Fibroblast of lung (primary cell): ENCODE measurements around the gene CYTH1. TPM values are rescaled to one million over a fixed set of nuclear protein-coding genes. Genes with fewer than 3 reads are reported as not detected.

ENCODE experiments used
- DNase-seq, 2 donors: peaks; one replicate each; pipeline versions ENCODE4 v3.0.0 to v3.0.0-alpha.2; 2010; ENCODE audit warnings: low read depth in 2 of 2
- H2AFZ ChIP-seq: 2 replicates; pipeline ENCODE4 v1.5.1; 2012; ENCODE audit warnings: low read length, control low read depth, inconsistent platforms
- H3K27ac ChIP-seq: 2 replicates; pipeline ENCODE4 v1.5.1; 2011; ENCODE audit warnings: low read length, control low read depth; ENCODE audit not compliant: insufficient read depth
- H3K27me3 ChIP-seq: 2 replicates; pipeline ENCODE4 v1.5.1; 2011; ENCODE audit warnings: mild to moderate bottlenecking, low read length; ENCODE audit not compliant: control insufficient read depth, insufficient read depth
- H3K36me3 ChIP-seq: 2 replicates; pipeline ENCODE4 v1.5.1; 2011; ENCODE audit warnings: low read length; ENCODE audit not compliant: control insufficient read depth, insufficient read depth
- H3K4me1 ChIP-seq: 2 replicates; pipeline ENCODE4 v1.5.1; 2011; ENCODE audit warnings: low read length; ENCODE audit not compliant: control insufficient read depth, insufficient read depth; ENCODE audit errors: extremely low read depth
- H3K4me2 ChIP-seq: 2 replicates; pipeline ENCODE4 v1.5.1; 2011; ENCODE audit warnings: low read length, control low read depth; ENCODE audit not compliant: insufficient read depth; ENCODE audit errors: extremely low read depth
- H3K4me3 ChIP-seq, 4 experiments: fragments of 200-600 bp in 1 of 4; sonication (generic) in 1 of 4; replicated peaks in 1 of 4; 2 replicates each; pipeline ENCODE4 v1.5.1; 2011 to 2016; ENCODE audit warnings: low read length in 4 of 4, low read depth in 3 of 4, mild to moderate bottlenecking in 3 of 4, control low read depth in 2 of 4, inconsistent platforms in 1 of 4, mixed read lengths in 1 of 4; ENCODE audit not compliant: insufficient read depth in 1 of 4; ENCODE audit errors: control extremely low read depth in 1 of 4
- H3K79me2 ChIP-seq: 2 replicates; pipeline ENCODE4 v1.5.1; 2012; ENCODE audit warnings: mild to moderate bottlenecking, low read length, inconsistent platforms; ENCODE audit not compliant: control insufficient read depth, insufficient read depth
- H3K9ac ChIP-seq: 2 replicates; pipeline ENCODE4 v1.5.1; 2011; ENCODE audit warnings: mild to moderate bottlenecking, low read length, control low read depth; ENCODE audit not compliant: insufficient read depth
- H3K9me3 ChIP-seq: 2 replicates; pipeline ENCODE4 v1.5.1; 2012; ENCODE audit warnings: low read depth, low read length; ENCODE audit not compliant: control insufficient read depth, insufficient read depth
- H4K20me1 ChIP-seq: 2 replicates; pipeline ENCODE4 v1.5.1; 2011; ENCODE audit warnings: low read length; ENCODE audit not compliant: control insufficient read depth, insufficient read depth; ENCODE audit errors: extremely low read depth
- CTCF ChIP-seq, 2 donors: IDR thresholded peaks in 1 of 2; conservative IDR thresholded peaks in 1 of 2; 1 replicate in 1 of 2; 2 replicates in 1 of 2; pipeline ENCODE4 v1.5.1; 2011 to 2012; ENCODE audit warnings: low read length in 2 of 2, control low read depth in 1 of 2, inconsistent platforms in 1 of 2, low read depth in 1 of 2, mild to moderate bottlenecking in 1 of 2
- EZH2 ChIP-seq: IDR thresholded peaks from 2 replicates; pipeline ENCODE4 v1.5.1; 2012; ENCODE audit warnings: low read length, control low read depth, mild to moderate bottlenecking; ENCODE audit errors: missing control alignments
- polyA plus RNA-seq, 2 donors: library from polyadenylated mRNA; depleted of rRNA in 1 of 2; stranded (reverse) in 1 of 2; unstranded in 1 of 2; fragments of >200 nt; gene quantifications; 2 replicates each; pipeline ENCODE4 v1.2.1, GENCODE V29; 2011 to 2012; ENCODE audit warnings: missing spikeins in 1 of 2
- total RNA-seq: library from RNA; depleted of rRNA; stranded (reverse); fragments of >200 nt; gene quantifications from 2 replicates; pipeline ENCODE4 v1.2.1, GENCODE V29; 2014

Gene CYTH1
- total and polyA plus RNA-seq, 2 donors (not counting 1 experiment from before 2014, with no cell fraction given) = 8.9 to 9.9 TPM

DNA sequence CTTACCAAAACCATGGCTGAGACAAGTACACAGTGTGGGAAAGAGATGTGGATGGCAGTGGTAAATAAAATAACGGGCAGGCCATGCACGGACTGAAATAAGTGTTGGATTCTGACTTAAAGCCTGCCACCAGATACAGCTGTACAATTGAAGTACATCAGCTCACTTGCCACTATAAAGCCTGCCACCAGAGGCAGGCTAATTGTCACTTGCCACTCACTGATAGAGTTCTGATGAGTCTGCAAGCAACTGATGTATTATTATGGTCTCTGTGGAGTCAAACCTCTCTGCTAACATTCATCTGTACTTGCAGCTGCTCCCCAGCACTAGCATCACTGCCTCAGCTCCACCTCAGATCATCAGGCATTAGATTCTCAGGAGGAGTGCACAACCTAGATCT lies 93.0 kb downstream of the CYTH1 start:
- no peak overlapping the region for H3K4me2 ChIP-seq
- no peaks in the 10 kb centered on the region for H3K79me2 ChIP-seq
- H3K4me1 ChIP-seq = no peaks in the 10 kb centered on the region
- H2AFZ ChIP-seq = no peak overlapping the region
- H4K20me1 ChIP-seq = no peaks in the 10 kb centered on the region
- no peak for DNase-seq
- TF ChIP-seq EZH2 = no peak
- no peak for TF ChIP-seq CTCF (conservative IDR thresholded peaks at IDR 0.05 in 1 of 2, IDR thresholded peaks at IDR 0.05 in 1 of 2; ENCODE audit: low read depth in 1 of 2, low read length in 2 of 2)
- no peak overlapping the region for H3K9ac ChIP-seq
- no peaks in the 10 kb centered on the region for H3K27me3 ChIP-seq
- no peak overlapping the region for H3K4me3 ChIP-seq
- H3K36me3 ChIP-seq = no peaks in the 10 kb centered on the region
- no peaks in the 10 kb centered on the region for H3K9me3 ChIP-seq
- no peak overlapping the region for H3K27ac ChIP-seq

GRCh38 chr17:78687944-78688343 lies 94.1 kb downstream of the CYTH1 start:
- TF ChIP-seq EZH2 (no peak), CTCF (conservative IDR thresholded peaks at IDR 0.05 in 1 of 2, IDR thresholded peaks at IDR 0.05 in 1 of 2; ENCODE audit: low read depth in 1 of 2, low read length in 2 of 2) (no peak)
- Histone ChIP-seq H3K36me3 (no peaks in the 10 kb centered on the region), H3K9ac (no peak overlapping the region)

GRCh38 chr17:78687125-78687524 lies 94.9 kb downstream of the CYTH1 start:
- Histone ChIP-seq H2AFZ (no peak overlapping the region), H3K27me3 (no peaks in the 10 kb centered on the region), H3K79me2 (no peaks in the 10 kb centered on the region), H3K9ac (no peak overlapping the region), H3K4me3 (no peak overlapping the region), H3K27ac (no peak overlapping the region), H3K4me2 (no peak overlapping the region), H4K20me1 (no peaks in the 10 kb centered on the region), H3K4me1 (no peaks in the 10 kb centered on the region), H3K36me3 (no peaks in the 10 kb centered on the region), H3K9me3 (no peaks in the 10 kb centered on the region)
- TF ChIP-seq CTCF (conservative IDR thresholded peaks at IDR 0.05 in 1 of 2, IDR thresholded peaks at IDR 0.05 in 1 of 2; ENCODE audit: low read depth in 1 of 2, low read length in 2 of 2) (no peak), EZH2 (no peak)
- no peak for DNase-seq

More at GRCh38 chr17:78687944-78688343, 94.1 kb downstream of the CYTH1 start:
- Histone ChIP-seq H3K4me1 (no peaks in the 10 kb centered on the region), H3K9me3 (no peaks in the 10 kb centered on the region), H3K4me2 (no peak overlapping the region), H4K20me1 (no peaks in the 10 kb centered on the region), H3K79me2 (no peaks in the 10 kb centered on the region), H3K27me3 (no peaks in the 10 kb centered on the region), H2AFZ (no peak overlapping the region), H3K4me3 (no peak overlapping the region), H3K27ac (no peak overlapping the region)
- no peak for DNase-seq
